AG09309 (cell line): ENCODE results near the gene GRK5.

Experiments
- DNase-seq: peaks from one replicate; pipeline ENCODE4 v3.0.0-alpha.2; 2010; ENCODE audit warnings: low read depth
- H3K4me3 ChIP-seq: 2 replicates; pipeline ENCODE4 v1.5.1; 2011; ENCODE audit warnings: mild to moderate bottlenecking, low read depth, low read length, moderate library complexity; ENCODE audit not compliant: control insufficient read depth
- CTCF ChIP-seq: IDR thresholded peaks from 2 replicates; pipeline ENCODE4 v1.5.1; 2011; ENCODE audit warnings: mild to moderate bottlenecking, low read depth, low read length, inconsistent platforms; ENCODE audit not compliant: insufficient read depth, control insufficient read depth; ENCODE audit errors: missing control alignments

Gene GRK5

GRCh38 chr10:119375574-119376272 lies 168.4 kb downstream of the GRK5 start:
- no peak for DNase-seq
- no peak for TF ChIP-seq CTCF

GRCh38 chr10:119377451-119377957 lies 170.1 kb downstream of the GRK5 start:
- no peak for TF ChIP-seq CTCF
- H3K4me3 ChIP-seq, result no peak overlapping the region
- no peak for DNase-seq

More at GRCh38 chr10:119375574-119376272, 168.4 kb downstream of the GRK5 start:
- H3K4me3 ChIP-seq, result no peak overlapping the region

GRCh38 chr10:119377958-119378736 lies 170.8 kb downstream of the GRK5 start:
- H3K4me3 ChIP-seq, result no peak overlapping the region
- TF ChIP-seq CTCF, result no peak
- DNase-seq, result no peak

GRCh38 chr10:119378737-119379067 lies 171.3 kb downstream of the GRK5 start:
- DNase-seq, result no peak
- no peak overlapping the region for H3K4me3 ChIP-seq
- TF ChIP-seq CTCF, result no peak

GRCh38 chr10:119379466-119380071 lies 172.2 kb downstream of the GRK5 start:
- H3K4me3 ChIP-seq, result no peak overlapping the region
- TF ChIP-seq CTCF, result no peak
- DNase-seq, result no peak

- H3K4me3 ChIP-seq, result no peak overlapping the region
- TF ChIP-seq CTCF, result no peak
- no peak for DNase-seq
Measured at GRCh38 chr10:119383174-119383856, 175.9 kb downstream of the GRK5 start.
